Gastroesophageal sphincter (tissue), 4 donors: ENCODE measurements around the gene LDLRAD4. TPM values are rescaled to one million over a fixed set of nuclear protein-coding genes. Genes with fewer than 3 reads are reported as not detected.

ENCODE experiments used
- ATAC-seq: fragments of 150-250 bp; one replicate; pipeline ENCODE4 v1.9.1; 2016; ENCODE audit warnings: mild to moderate bottlenecking, moderate library complexity
- H3K27ac ChIP-seq, 4 donors: fragments of 200-600 bp; sonication (generic) in 3 of 4; 1 replicate in 3 of 4; 2 replicates in 1 of 4; pipeline ENCODE4 v1.5.1; 2016 to 2019
- H3K27me3 ChIP-seq: fragments of 200-600 bp; sonication (generic); one replicate; pipeline ENCODE4 v1.5.1; 2019
- H3K36me3 ChIP-seq, 2 donors: fragments of 200-600 bp; sonication (generic); one replicate each; pipeline ENCODE4 v1.5.1; 2019; ENCODE audit warnings: control low read depth in 1 of 2
- H3K4me1 ChIP-seq, 3 donors: fragments of 200-600 bp; sonication (generic); 1 replicate in 2 of 3; 2 replicates in 1 of 3; pipeline ENCODE4 v1.5.1; 2016 to 2019; ENCODE audit warnings: control low read depth in 2 of 3
- H3K4me3 ChIP-seq, 2 donors: fragments of 200-600 bp; sonication (generic); one replicate each; pipeline ENCODE4 v1.5.1; 2019; ENCODE audit warnings: mild to moderate bottlenecking in 1 of 2, moderate library complexity in 1 of 2
- H3K9me3 ChIP-seq, 3 donors: fragments of 200-600 bp; sonication (generic); one replicate each; pipeline ENCODE4 v1.5.1; 2017 to 2019; ENCODE audit warnings: control low read depth in 2 of 3
- CTCF ChIP-seq, 4 experiments: fragments of 200-600 bp in 2 of 4; fragments of 450-650 bp in 2 of 4; sonication (generic) in 1 of 4; IDR thresholded peaks; one replicate each; pipeline ENCODE4 v1.5.1; 2017 to 2019; ENCODE audit warnings: antibody characterized with exemption in 4 of 4, mild to moderate bottlenecking in 2 of 4, moderate library complexity in 2 of 4
- EP300 ChIP-seq: sonication (generic); formaldehyde crosslinking; IDR thresholded peaks from one replicate; pipeline ENCODE4 v1.6.1; 2017; ENCODE audit warnings: antibody characterized with exemption, mild to moderate bottlenecking
- POLR2A ChIP-seq, 2 donors: fragments of 450-650 bp; IDR thresholded peaks; one replicate each; pipeline ENCODE4 v1.6.1; 2017; ENCODE audit warnings: antibody characterized with exemption in 2 of 2, mild to moderate bottlenecking in 2 of 2, moderate library complexity in 1 of 2
- POLR2AphosphoS5 ChIP-seq: sonication (generic); formaldehyde crosslinking; IDR thresholded peaks from one replicate; pipeline ENCODE4 v1.6.1; 2017; ENCODE audit warnings: antibody characterized with exemption
- WGBS, 2 donors: methylation state at CpG; one replicate each; pipeline ENCODE4 v1.1.5; 2018; ENCODE audit warnings: low coverage in 1 of 2; 5-methylcytosine and 5-hydroxymethylcytosine counted together
- total RNA-seq, 4 donors: library from RNA; depleted of rRNA; stranded (reverse); fragments of >200 nt; gene quantifications; one replicate each; pipeline ENCODE4 v1.1.0, GENCODE V29; 2016

LDLRAD4 gene
- total RNA-seq, 4 donors from 2014 or later = 28.1 to 85.9 (median 55.2) TPM

- ATAC-seq = no peak
- Histone ChIP-seq H3K4me3 (no peak overlapping the region), H3K27me3 (no peaks in the 10 kb centered on the region), H3K36me3 (no peaks in the 10 kb centered on the region), H3K27ac (no peak overlapping the region), H3K4me1 (peaks cover 0 to 14% (median 0%) of the 10 kb centered on the region in 3 donors), H3K9me3 (no peaks in the 10 kb centered on the region)
- WGBS, 2 donors = 77% methylated on average over 2 of the region's 2 CpGs; no CpG with 5 or more reads in 1 of the 2 donors
- TF ChIP-seq CTCF (IDR thresholded peaks at IDR 0.05) (no peak), POLR2AphosphoS5 (no peak), POLR2A (IDR thresholded peaks at IDR 0.05) (no peak), EP300 (no peak)
Observed at GRCh38 chr18:13510594-13510993, 292.0 kb downstream of the LDLRAD4 start.

- Histone ChIP-seq H3K27me3 (no peaks in the 10 kb centered on the region), H3K4me3 (no peak overlapping the region), H3K4me1 (peaks cover 0 to 14% (median 0%) of the 10 kb centered on the region in 3 donors), H3K36me3 (peaks cover 0 to 11% of the 10 kb centered on the region in 2 donors), H3K27ac (no peak overlapping the region), H3K9me3 (no peaks in the 10 kb centered on the region)
- WGBS, 2 donors = 75 to 91% methylated on average over 4 to 6 of the region's 6 CpGs
- no peak for TF ChIP-seq POLR2AphosphoS5
- no peak for TF ChIP-seq EP300
- TF ChIP-seq CTCF (IDR thresholded peaks at IDR 0.05) = no peak
- TF ChIP-seq POLR2A (IDR thresholded peaks at IDR 0.05) = no peak
- no peak for ATAC-seq
Observed at GRCh38 chr18:13511961-13512577, 293.5 kb downstream of the LDLRAD4 start.

DNA sequence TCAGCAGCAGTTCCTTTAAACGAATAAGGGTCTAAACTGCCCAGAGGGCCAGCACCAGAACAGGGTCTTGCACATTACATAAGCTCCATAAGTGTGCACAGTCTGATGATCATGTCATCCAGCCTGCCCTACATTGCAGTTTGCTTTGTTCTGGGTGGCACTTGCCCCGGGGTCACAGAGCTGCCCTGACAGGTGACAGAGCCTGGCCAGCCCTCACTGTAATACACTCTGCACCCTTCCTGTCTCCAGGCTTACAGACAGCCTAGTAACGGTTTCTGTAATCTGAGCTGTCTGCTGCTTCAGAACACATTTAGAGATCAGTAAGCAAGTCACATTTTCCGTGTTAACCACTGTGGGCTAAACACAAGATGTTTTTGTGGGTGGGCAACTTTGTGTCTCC, 294.5 kb downstream of the LDLRAD4 start:
- no peak overlapping the region for H3K27ac ChIP-seq
- TF ChIP-seq POLR2AphosphoS5 (no peak), POLR2A (IDR thresholded peaks at IDR 0.05) (no peak), CTCF (IDR thresholded peaks at IDR 0.05) (no peak), EP300 (no peak)
- no peaks in the 10 kb centered on the region for H3K9me3 ChIP-seq
- no peaks in the 10 kb centered on the region for H3K27me3 ChIP-seq
- peaks cover 0 to 15% of the 10 kb centered on the region in 2 donors for H3K36me3 ChIP-seq
- ATAC-seq = no peak
- H3K4me1 ChIP-seq = peaks cover 0 to 14% (median 0%) of the 10 kb centered on the region in 3 donors
- no peak overlapping the region for H3K4me3 ChIP-seq
- WGBS, 2 donors = 16 to 27% methylated on average over 2 to 4 of the region's 4 CpGs

- no peak for ATAC-seq
Observed at GRCh38 chr18:13513481-13513880, 294.9 kb downstream of the LDLRAD4 start.

More at GRCh38 chr18:13513481-13513880, 294.9 kb downstream of the LDLRAD4 start:
- TF ChIP-seq POLR2AphosphoS5 (no peak), EP300 (no peak), CTCF (IDR thresholded peaks at IDR 0.05) (no peak), POLR2A (IDR thresholded peaks at IDR 0.05) (no peak)
- no peaks in the 10 kb centered on the region for H3K27me3 ChIP-seq
- peaks cover 0 to 14% (median 0%) of the 10 kb centered on the region in 3 donors for H3K4me1 ChIP-seq
- 77 to 94% methylated on average over 3 to 4 of the region's 5 CpGs for WGBS, 2 donors
- no peak overlapping the region for H3K27ac ChIP-seq
- peaks cover 0 to 15% of the 10 kb centered on the region in 2 donors for H3K36me3 ChIP-seq
- no peak overlapping the region for H3K4me3 ChIP-seq
- peaks cover 0 to 3% (median 0%) of the 10 kb centered on the region in 3 donors for H3K9me3 ChIP-seq
